IMR-90 (cell line): ENCODE data around the gene HES4.

Experiments used
- CEBPB ChIP-seq: IDR thresholded peaks from 2 replicates; pipeline ENCODE4 v1.6.1; 2012; ENCODE audit warnings: low read depth, low read length, improper control_type of control experiment
- TF ChIP-seq, protein P1 (sequence below): conservative IDR thresholded peaks from 2 replicates; pipeline ENCODE4 v1.5.1; 2012; ENCODE audit warnings: mild to moderate bottlenecking, low read depth, low read length, improper control_type of control experiment

- TF ChIP-seq, protein P1, sequence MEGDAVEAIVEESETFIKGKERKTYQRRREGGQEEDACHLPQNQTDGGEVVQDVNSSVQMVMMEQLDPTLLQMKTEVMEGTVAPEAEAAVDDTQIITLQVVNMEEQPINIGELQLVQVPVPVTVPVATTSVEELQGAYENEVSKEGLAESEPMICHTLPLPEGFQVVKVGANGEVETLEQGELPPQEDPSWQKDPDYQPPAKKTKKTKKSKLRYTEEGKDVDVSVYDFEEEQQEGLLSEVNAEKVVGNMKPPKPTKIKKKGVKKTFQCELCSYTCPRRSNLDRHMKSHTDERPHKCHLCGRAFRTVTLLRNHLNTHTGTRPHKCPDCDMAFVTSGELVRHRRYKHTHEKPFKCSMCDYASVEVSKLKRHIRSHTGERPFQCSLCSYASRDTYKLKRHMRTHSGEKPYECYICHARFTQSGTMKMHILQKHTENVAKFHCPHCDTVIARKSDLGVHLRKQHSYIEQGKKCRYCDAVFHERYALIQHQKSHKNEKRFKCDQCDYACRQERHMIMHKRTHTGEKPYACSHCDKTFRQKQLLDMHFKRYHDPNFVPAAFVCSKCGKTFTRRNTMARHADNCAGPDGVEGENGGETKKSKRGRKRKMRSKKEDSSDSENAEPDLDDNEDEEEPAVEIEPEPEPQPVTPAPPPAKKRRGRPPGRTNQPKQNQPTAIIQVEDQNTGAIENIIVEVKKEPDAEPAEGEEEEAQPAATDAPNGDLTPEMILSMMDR = no peak
- TF ChIP-seq CEBPB = no peak
These were observed 25.1 kb upstream of the HES4 start for GRCh38 chr1:1024771-1025699.
